Activated effector memory CD4-positive, alpha-beta T cell treated with anti-CD3 and anti-CD28 coated beads, Interleukin-2, amount 50 U/mL, for 16 hours (primary cell): ENCODE measurements around the gene ATP6V1C2.
"Not testable (repeated sequence)": the region's sequence is repeated elsewhere in the genome, so short reads cannot be mapped to it uniquely, and the experiment has no call there.

Experiments used
- DNase-seq: peaks from one replicate; pipeline ENCODE4 v3.0.0-alpha.2; 2020

Gene ATP6V1C2

GRCh38 chr2:10790228-10790973 is 69.0 kb downstream of the ATP6V1C2 start:
- DNase-seq: peak; percentile 70

DNA sequence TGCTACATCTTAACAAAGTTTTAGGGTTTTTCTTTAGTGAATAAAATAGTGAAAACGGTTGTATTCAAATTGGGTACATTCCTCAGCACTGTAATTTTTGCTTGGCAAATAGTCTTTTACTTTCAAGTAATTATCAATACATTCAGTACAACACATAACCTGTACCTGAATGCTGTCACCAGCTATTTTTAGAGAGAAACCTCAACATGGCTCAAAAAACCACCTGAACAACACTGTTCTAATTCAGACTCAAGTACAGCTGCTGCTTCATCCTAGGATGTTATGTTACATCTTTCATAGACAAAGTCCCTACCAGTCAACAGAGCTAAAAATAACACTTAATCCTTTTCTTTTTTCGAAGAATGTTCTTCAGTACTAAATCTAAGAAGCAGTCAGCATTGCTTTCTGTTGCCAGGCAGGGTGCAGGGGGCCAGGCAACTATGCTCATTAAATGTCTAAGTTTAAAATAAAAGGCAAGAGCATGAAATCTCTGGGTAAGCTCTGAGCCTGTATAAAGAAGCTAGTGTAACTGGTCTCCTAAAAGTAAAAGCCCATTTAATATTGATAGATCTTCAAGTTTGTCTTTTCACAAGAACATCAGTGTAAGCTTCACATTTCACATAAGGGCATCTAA is 70.7 kb downstream of the ATP6V1C2 start:
- no peak for DNase-seq

DNA sequence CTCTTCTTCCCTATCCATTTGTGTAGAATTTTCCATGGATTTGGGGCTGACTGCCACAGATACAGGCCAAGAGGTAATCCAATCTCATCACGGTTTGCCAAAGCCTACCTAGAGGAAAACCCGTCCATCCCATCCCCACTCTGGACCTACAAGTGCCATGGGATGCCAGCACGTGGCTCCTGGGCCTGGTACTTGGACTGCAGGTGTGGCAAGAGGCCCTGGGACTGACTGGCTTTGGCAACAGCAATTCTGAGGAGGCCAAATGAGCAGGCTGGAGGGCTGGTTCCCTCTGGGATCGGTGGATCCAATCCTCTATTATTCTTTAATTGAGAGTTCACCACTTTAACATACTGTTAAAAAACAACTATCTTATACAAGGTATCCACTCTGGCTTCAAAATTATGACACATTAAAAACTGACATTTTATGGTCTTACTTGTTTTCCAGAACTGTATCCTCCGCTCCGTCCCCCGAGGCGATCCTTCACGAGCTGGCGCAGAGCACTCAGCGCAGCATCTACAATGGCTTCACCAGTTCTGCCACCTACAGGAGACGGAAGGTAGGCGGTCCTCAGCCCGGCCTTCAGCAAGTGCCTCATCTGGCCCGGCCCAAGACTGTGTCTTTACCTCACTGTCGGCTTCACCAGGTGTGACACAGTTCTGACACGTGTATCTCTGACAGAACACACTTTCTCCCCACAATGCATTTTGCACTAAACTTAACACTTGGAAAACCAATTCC is 71.4 kb downstream of the ATP6V1C2 start:
- no peak for DNase-seq

GRCh38 chr2:10793816-10794215 is 72.4 kb downstream of the ATP6V1C2 start:
- DNase-seq: no peak

- DNase-seq: no peak
Observed at GRCh38 chr2:10794876-10795275, 73.4 kb downstream of the ATP6V1C2 start.

DNA sequence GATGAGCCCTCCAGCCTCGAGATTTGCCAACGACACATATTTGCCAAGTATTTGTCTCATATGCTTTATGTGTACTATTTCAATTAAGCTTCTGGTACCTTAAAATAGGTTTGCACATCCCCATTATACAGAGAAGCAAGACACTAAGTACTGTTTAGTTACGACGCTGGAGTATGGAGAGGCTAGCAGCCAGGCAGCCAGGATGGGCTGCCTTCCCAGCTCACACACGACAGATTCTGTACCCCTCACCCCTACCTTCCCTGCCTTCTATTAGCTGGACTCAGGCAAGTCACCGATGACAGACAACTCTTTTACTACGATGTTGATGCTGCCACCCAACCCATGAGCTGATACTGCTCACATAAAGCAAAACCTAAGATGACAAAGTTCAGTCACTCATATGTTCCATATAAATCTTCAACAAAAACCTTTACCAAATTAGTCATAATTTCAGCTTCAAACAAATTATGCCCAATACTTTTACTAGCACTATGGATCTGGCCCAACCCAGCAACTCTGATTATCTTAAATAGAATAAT is 74.1 kb downstream of the ATP6V1C2 start:
- DNase-seq: no peak

GRCh38 chr2:10796703-10797102 is 75.3 kb downstream of the ATP6V1C2 start:
- no peak for DNase-seq

- DNase-seq: no peak
Observed at GRCh38 chr2:10798783-10799182, 77.4 kb downstream of the ATP6V1C2 start.

DNA sequence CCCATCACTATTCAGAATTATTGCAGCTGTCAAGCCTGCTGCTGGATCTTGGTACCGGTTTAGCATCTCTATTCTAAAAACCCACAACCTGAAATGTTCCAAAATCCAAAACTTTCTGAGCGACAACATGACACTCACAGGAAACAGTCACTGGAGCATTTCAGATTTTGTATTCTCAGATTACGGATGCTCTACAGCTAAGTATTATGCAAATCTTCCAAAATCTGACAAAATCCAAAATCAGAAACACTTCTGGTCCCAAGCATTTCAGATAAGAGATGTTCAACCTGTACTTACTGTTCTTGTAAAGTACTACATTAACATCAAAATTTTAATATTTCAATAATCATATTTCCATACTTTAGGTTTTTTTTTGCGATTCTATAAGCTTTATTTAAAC is 78.7 kb downstream of the ATP6V1C2 start:
- DNase-seq: no peak

DNA sequence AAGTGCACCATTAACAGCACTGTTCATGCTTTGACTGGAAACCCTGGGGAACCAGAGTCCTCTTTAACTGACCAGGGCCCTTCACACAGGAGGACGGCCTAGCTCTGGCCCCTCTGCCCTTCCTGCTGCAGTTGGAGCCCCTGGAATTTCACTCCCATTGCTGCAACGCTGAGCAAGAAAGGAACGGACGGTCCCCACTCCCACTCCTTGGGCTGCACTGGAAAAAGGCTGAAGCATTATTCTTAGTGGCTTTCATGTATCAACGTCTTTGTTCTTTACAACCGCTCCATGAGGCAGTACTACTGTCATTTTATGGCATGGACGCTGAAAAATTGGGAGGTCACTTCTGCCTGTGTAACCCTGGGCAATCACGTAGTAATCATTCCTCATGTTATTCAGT is 81.2 kb downstream of the ATP6V1C2 start:
- no peak for DNase-seq

DNA sequence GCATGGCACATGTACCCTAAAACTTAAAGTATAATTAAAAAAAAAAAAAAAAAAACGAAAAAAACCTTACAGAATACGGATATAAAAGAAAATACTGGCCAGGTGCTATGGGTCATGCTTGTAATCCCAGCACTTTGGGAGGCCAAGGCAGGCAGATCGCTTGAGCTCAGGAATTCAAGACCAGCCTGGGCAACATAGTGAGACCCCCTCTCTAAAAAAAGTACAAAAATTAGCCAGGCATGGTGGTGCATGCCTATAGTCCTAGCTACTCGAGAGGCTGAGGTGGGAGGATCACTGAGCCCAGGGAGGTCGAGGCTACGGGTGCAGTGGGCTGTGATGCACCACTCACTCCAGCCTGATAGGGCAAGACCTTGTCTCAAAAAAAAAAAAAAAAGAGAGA is 84.6 kb downstream of the ATP6V1C2 start:
- not testable (repeated sequence) for DNase-seq

DNA sequence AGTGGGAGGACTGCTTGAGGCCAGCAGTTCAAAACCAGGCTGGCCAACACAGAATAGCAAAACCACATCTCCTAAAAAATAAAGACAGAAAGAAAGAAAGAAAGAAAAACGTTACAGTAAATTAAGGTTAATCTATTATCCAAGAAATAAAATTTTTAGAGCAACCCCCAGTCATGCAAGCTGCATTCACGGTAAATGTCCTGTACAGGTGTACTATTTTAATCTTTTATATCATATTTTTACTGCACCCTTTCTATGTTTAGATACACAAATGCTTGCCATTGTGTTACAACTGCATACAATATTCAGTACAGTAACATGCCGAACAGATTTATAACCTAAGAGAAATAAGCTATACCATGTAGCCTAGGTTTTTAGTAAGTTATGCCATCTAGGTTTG is 85.1 kb downstream of the ATP6V1C2 start:
- no peak for DNase-seq

DNA sequence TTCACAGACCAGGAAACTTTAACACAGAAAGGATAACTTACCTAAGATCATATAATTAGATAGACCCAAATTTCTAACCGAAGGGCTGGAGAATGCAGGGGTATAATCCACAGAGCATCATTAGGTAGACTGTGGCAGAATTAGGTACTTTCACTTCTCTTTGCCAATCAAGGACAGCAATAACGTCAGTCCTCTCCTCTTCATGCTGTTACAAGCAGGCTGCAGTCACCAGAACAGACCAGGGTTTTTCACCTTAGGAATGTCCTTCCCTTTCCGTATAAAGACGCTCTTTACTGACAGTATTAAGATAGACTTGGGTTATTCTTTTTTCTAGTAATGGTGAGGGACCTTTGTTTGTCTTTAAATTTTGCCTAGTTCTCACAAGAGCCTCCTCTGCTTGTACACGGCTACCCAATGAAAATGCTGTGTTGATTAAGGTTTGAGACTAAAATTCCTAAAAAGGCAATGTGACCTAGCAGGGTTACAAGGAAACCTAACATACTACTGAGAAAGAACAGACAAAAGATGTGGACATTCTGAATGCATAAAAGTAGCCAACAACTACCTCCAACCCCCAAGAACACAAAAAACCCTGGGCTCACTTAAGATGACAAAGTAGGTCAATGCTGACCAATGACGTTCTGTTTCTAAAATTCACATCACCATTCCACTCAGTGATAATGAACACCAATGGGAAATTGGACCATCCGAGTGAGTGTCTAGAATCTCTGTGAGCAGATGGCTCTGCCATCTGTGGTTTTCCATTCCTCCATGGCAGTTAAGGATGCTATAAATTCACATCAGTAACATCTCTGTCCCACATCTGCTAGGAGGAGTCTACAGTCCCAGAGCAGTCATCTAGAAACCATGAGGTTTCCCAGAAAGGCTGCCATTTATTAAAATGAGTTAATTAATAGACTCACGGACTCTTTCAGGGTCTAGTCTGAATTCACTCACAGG is 89.1 kb downstream of the ATP6V1C2 start:
- no peak for DNase-seq

DNA sequence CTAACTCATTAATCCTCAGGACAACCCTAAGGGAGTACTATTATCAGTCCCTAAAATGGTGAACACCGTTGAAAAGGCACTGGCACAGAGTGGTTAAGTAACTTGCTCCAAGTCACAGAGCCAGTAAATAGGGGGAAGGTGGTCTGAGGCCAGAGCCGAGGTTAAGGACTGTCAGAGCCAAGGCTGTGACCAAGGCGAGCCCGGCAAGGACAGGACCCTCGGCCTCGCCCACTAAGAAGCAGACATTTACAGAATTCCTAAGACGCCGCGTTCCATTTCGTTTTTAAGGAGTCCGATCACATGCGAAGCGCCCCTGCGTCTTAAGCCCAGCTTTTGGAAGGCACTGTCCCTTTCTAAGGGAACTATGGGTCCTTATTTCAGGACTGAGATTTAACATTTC is 90.1 kb downstream of the ATP6V1C2 start:
- DNase-seq: no peak

- peak; percentile 97 for DNase-seq
Observed at GRCh38 chr2:10812362-10813162, 91.1 kb downstream of the ATP6V1C2 start, which contains the start of gene PDIA6. Gene PDIA6, minus strand, starts transcription at chr2:10812785. Its CDS starts 89 bp downstream, at chr2:10812696.

GRCh38 chr2:10813163-10814138 is 92.0 kb downstream of the ATP6V1C2 start:
- not testable (repeated sequence) for DNase-seq

DNA sequence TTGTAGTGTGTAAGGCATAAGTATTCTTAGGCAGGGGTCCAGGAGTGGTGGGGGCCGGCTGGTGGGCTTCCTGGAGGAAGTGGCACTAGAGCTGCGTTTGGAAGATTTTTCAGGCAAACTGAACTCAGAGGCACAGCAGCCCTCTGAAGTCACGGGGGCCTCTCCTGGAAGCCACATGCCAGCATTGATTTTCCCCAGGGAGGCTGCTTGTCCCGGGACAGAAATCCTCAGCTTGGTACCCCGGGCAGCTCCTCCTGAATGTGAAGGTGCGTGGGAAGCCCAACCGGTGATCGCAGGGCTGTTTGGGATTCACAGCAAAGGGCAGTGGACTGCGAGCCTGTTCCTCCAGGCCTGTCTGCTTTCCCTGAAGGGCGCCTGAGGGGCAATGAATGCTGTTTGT is 92.7 kb downstream of the ATP6V1C2 start:
- no peak for DNase-seq

DNA sequence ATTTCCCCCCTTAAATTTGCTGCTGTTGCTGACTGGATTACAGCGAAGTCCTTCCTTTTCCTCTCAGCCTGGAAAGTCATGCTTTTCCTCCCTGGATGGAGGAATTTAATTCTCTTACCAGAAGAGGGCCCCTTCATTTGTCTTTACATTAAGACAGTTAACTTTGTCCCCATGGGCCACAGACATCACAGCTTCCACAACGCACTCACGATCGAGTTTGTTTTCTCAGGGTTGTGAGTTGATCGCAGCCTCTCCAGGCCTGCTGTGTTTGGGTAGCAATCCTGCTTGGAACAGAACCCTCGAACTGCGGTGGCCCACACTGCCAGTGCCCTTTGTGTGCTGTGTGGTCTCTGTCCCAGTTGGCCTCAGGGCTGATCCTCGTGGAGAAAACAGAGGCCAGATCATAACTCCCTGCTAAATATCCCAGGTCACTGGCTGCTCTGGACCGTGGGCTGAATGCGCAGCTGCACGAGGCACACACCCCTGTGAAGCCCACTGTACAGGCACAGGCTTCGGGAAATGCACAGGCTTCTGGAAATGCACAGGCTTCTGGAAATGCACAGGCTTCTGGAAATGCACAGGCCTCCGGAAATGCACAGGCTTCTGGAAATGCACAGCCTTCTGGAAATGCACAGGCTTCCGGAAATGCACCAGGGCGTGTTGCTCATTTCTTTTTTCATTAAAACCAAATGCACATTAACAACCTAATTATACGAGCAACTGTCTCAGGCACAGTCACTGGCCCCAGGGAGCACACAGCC is 93.3 kb downstream of the ATP6V1C2 start:
- DNase-seq: no peak

- DNase-seq: no peak
Observed at GRCh38 chr2:10817413-10817812, 96.0 kb downstream of the ATP6V1C2 start.
